HepG2 (cell line): ENCODE data around the gene SERTAD3.

ENCODE experiments used
- CHD2 ChIP-seq: IDR thresholded peaks from 2 replicates; pipeline ENCODE4 v1.6.1; 2011; ENCODE audit warnings: low read depth, low read length, improper control_type of control experiment
- CTCF ChIP-seq: sonication (generic); formaldehyde crosslinking; IDR thresholded peaks from 2 replicates; pipeline ENCODE4 v1.5.0; 2020; ENCODE audit warnings: mild to moderate bottlenecking, missing genetic modification reagents, moderate library complexity
- E2F1 ChIP-seq: sonication (generic); formaldehyde crosslinking; IDR thresholded peaks from 2 replicates; pipeline ENCODE4 v1.5.0; 2020; ENCODE audit warnings: missing genetic modification reagents
- ERF ChIP-seq: IDR thresholded peaks from 2 replicates; pipeline ENCODE4 v1.6.1; 2018; ENCODE audit warnings: missing biosample characterization, missing genetic modification reagents
- HDAC2 ChIP-seq: sonication (generic); formaldehyde crosslinking; IDR thresholded peaks from 2 replicates; pipeline ENCODE4 v1.4.0; 2020; ENCODE audit warnings: missing genetic modification reagents
- HIVEP1 ChIP-seq: sonication (generic); formaldehyde crosslinking; IDR thresholded peaks from 2 replicates; pipeline ENCODE4 v1.4.0; 2020; ENCODE audit warnings: mild to moderate bottlenecking, missing genetic modification reagents
- SP5 ChIP-seq: IDR thresholded peaks from 2 replicates; pipeline ENCODE4 v1.6.1; 2016; ENCODE audit warnings: low read depth, borderline replicate concordance
- TCF7L2 ChIP-seq: IDR thresholded peaks from 2 replicates; pipeline ENCODE4 v1.6.1; 2011; ENCODE audit warnings: mild to moderate bottlenecking, low read depth, low read length, moderate library complexity
- TEF ChIP-seq: sonication (generic); formaldehyde crosslinking; IDR thresholded peaks from 2 replicates; pipeline ENCODE4 v1.5.0; 2020; ENCODE audit warnings: missing genetic modification reagents
- ZNF512B ChIP-seq: sonication (generic); formaldehyde crosslinking; IDR thresholded peaks from 2 replicates; pipeline ENCODE4 v1.5.1; 2020; ENCODE audit warnings: missing genetic modification reagents, mild to moderate bottlenecking, borderline replicate concordance
- ZNF768 ChIP-seq: sonication (generic); formaldehyde crosslinking; IDR thresholded peaks from 2 replicates; pipeline ENCODE4 v1.4.0; 2020; ENCODE audit warnings: missing genetic modification reagents
- ZNF83 ChIP-seq: sonication (generic); formaldehyde crosslinking; IDR thresholded peaks from 2 replicates; pipeline ENCODE4 v1.4.0; 2020; ENCODE audit warnings: missing genetic modification reagents, mild to moderate bottlenecking, borderline replicate concordance
- TF ChIP-seq, protein P1 (sequence below): IDR thresholded peaks from 2 replicates; pipeline ENCODE4 v1.6.1; 2016; ENCODE audit warnings: mild to moderate bottlenecking, missing biosample characterization, missing genetic modification reagents

GRCh38 chr19:40471111-40471510 is 27.0 kb upstream of the SERTAD3 start:
- TF ChIP-seq ZNF83 (no peak), E2F1 (CRISPR knock-in tag) (no peak), CTCF (CRISPR knock-in tag) (no peak), HDAC2 (CRISPR knock-in tag) (no peak), ZNF512B (CRISPR knock-in tag) (no peak), SP5 (CRISPR knock-in tag) (no peak), TCF7L2 (no peak), HIVEP1 (CRISPR knock-in tag) (no peak), TEF (CRISPR knock-in tag) (no peak), CHD2 (no peak), ERF (no peak), ZNF768 (CRISPR knock-in tag) (no peak)
- TF ChIP-seq, protein P1, sequence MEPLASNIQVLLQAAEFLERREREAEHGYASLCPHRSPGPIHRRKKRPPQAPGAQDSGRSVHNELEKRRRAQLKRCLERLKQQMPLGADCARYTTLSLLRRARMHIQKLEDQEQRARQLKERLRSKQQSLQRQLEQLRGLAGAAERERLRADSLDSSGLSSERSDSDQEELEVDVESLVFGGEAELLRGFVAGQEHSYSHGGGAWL (CRISPR knock-in tag) = no peak
